ENCODE results near the gene CST9.

CST9 gene

GRCh38 chr20:23596579-23597250 lies 9.0 kb downstream of the CST9 start:
- H3K27ac ChIP-seq (ENCODE audit: low read depth, low read length): no peak overlapping the region
- no peak overlapping the region for H3K4me3 ChIP-seq (ENCODE audit: low read length)
- H3F3A ChIP-seq (ENCODE audit: control insufficient read depth, insufficient read depth): no peaks in the 10 kb centered on the region
- no peaks in the 10 kb centered on the region for H3K9me2 ChIP-seq (replicated peaks; ENCODE audit: control insufficient read depth, low read length)
- no peaks in the 10 kb centered on the region for H3K4me1 ChIP-seq (ENCODE audit: control insufficient read depth, low read length)
- H3K4me2 ChIP-seq (ENCODE audit: low read length): no peak overlapping the region
- no peaks in the 10 kb centered on the region for H3K79me2 ChIP-seq (ENCODE audit: control insufficient read depth, low read length)
- H3K9me3 ChIP-seq (ENCODE audit: control insufficient read depth, insufficient read depth, low read length): no peaks in the 10 kb centered on the region
- H3K27me3 ChIP-seq (ENCODE audit: control insufficient read depth, low read length): no peaks in the 10 kb centered on the region
- TF ChIP-seq EZH2phosphoT487 (IDR thresholded peaks at IDR 0.05; ENCODE audit: borderline replicate concordance, low read length) (no peak), CTCF (IDR thresholded peaks at IDR 0.05; ENCODE audit: low read depth, low read length, poor library complexity, severe bottlenecking) (no peak)
- H3K36me3 ChIP-seq (ENCODE audit: control insufficient read depth, low read length): no peaks in the 10 kb centered on the region
- H4K20me1 ChIP-seq (ENCODE audit: control insufficient read depth, insufficient read depth, low read depth, low read length): no peaks in the 10 kb centered on the region

DNA sequence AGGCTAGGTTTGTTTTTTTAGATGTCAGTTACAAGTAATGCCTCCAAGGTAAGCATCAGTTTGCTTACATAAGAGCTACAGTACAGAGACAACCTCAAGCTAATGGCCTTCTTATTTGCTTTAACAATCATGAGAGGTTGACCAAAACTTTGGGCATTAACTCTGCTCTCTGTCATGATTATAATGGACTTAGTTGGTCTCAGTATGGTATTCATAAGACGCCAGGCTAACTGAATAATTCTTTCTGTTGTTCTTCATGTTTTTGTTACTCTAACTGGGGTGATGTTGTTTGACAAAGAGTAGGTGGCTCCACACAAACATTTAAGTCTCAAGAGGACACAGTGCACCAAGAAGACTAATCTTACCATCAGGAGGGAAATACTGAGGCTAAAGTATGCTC lies 9.8 kb downstream of the CST9 start:
- no peaks in the 10 kb centered on the region for H3K27me3 ChIP-seq (ENCODE audit: control insufficient read depth, low read length)
- no peaks in the 10 kb centered on the region for H3K79me2 ChIP-seq (ENCODE audit: control insufficient read depth, low read length)
- no peaks in the 10 kb centered on the region for H3K36me3 ChIP-seq (ENCODE audit: control insufficient read depth, low read length)
- H3K4me2 ChIP-seq (ENCODE audit: low read length): no peak overlapping the region
- no peaks in the 10 kb centered on the region for H3F3A ChIP-seq (ENCODE audit: control insufficient read depth, insufficient read depth)
- H3K4me3 ChIP-seq (ENCODE audit: low read length): no peak overlapping the region
- H3K27ac ChIP-seq (ENCODE audit: low read depth, low read length): no peak overlapping the region
- H4K20me1 ChIP-seq (ENCODE audit: control insufficient read depth, insufficient read depth, low read depth, low read length): no peaks in the 10 kb centered on the region
- no peaks in the 10 kb centered on the region for H3K9me2 ChIP-seq (replicated peaks; ENCODE audit: control insufficient read depth, low read length)
- no peak for TF ChIP-seq CTCF (IDR thresholded peaks at IDR 0.05; ENCODE audit: low read depth, low read length, poor library complexity, severe bottlenecking)
- no peak for TF ChIP-seq EZH2phosphoT487 (IDR thresholded peaks at IDR 0.05; ENCODE audit: borderline replicate concordance, low read length)
- H3K4me1 ChIP-seq (ENCODE audit: control insufficient read depth, low read length): no peaks in the 10 kb centered on the region
- H3K9me3 ChIP-seq (ENCODE audit: control insufficient read depth, insufficient read depth, low read length): no peaks in the 10 kb centered on the region

GRCh38 chr20:23588434-23589403 lies 17.0 kb downstream of the CST9 start:
- Histone ChIP-seq H3F3A (ENCODE audit: control insufficient read depth, insufficient read depth) (no peaks in the 10 kb centered on the region), H3K4me3 (ENCODE audit: low read length) (no peak overlapping the region), H4K20me1 (ENCODE audit: control insufficient read depth, insufficient read depth, low read depth, low read length) (no peaks in the 10 kb centered on the region), H3K9me2 (replicated peaks; ENCODE audit: control insufficient read depth, low read length) (no peaks in the 10 kb centered on the region), H3K27me3 (ENCODE audit: control insufficient read depth, low read length) (no peaks in the 10 kb centered on the region), H3K79me2 (ENCODE audit: control insufficient read depth, low read length) (no peaks in the 10 kb centered on the region), H3K9me3 (ENCODE audit: control insufficient read depth, insufficient read depth, low read length) (peaks cover 2% of the 10 kb centered on the region; the same call in 1 of the 2 replicates), H3K4me2 (ENCODE audit: low read length) (no peak overlapping the region), H3K27ac (ENCODE audit: low read depth, low read length) (no peak overlapping the region), H3K36me3 (ENCODE audit: control insufficient read depth, low read length) (no peaks in the 10 kb centered on the region), H3K4me1 (ENCODE audit: control insufficient read depth, low read length) (no peaks in the 10 kb centered on the region)
- TF ChIP-seq CTCF (IDR thresholded peaks at IDR 0.05; ENCODE audit: low read depth, low read length, poor library complexity, severe bottlenecking) (no peak), EZH2phosphoT487 (IDR thresholded peaks at IDR 0.05; ENCODE audit: borderline replicate concordance, low read length) (no peak)

Data from DOHH2 (cell line).